ENCODE data around the gene PLSCR1.
"Not testable (repeated sequence)": the region's sequence is repeated elsewhere in the genome, so short reads cannot be mapped to it uniquely, and the experiment has no call there.

Gene PLSCR1

GRCh38 chr3:146547235-146547835 is 2.9 kb upstream of the PLSCR1 start:
- no peak for DNase-seq

GRCh38 chr3:146546366-146546965 is 2.1 kb upstream of the PLSCR1 start:
- no peak for DNase-seq

GRCh38 chr3:146544929-146545528 is 622 bp upstream of the PLSCR1 start:
- DNase-seq = no peak

- no peak for DNase-seq
Measured at GRCh38 chr3:146543461-146544001, 876 bp downstream of the PLSCR1 start.

GRCh38 chr3:146542978-146543377 is 1.4 kb downstream of the PLSCR1 start:
- DNase-seq = no peak

GRCh38 chr3:146542179-146542578 is 2.2 kb downstream of the PLSCR1 start:
- no peak for DNase-seq

GRCh38 chr3:146540978-146541377 is 3.4 kb downstream of the PLSCR1 start:
- no peak for DNase-seq

GRCh38 chr3:146540236-146540635 is 4.2 kb downstream of the PLSCR1 start:
- DNase-seq = no peak

- DNase-seq = no peak
Measured at GRCh38 chr3:146539315-146539714, 5.1 kb downstream of the PLSCR1 start.

- no peak for DNase-seq
Measured at GRCh38 chr3:146537603-146538002, 6.8 kb downstream of the PLSCR1 start.

- DNase-seq = no peak
Measured at GRCh38 chr3:146536681-146537080, 7.7 kb downstream of the PLSCR1 start.

GRCh38 chr3:146532406-146532805 is 12.0 kb downstream of the PLSCR1 start:
- DNase-seq = no peak

GRCh38 chr3:146530609-146531008 is 13.8 kb downstream of the PLSCR1 start:
- no peak for DNase-seq

GRCh38 chr3:146529021-146529420 is 15.4 kb downstream of the PLSCR1 start:
- no peak for DNase-seq

- DNase-seq = no peak
Measured at GRCh38 chr3:146524961-146525360, 19.4 kb downstream of the PLSCR1 start.

- DNase-seq = no peak
Measured at GRCh38 chr3:146523531-146523930, 20.9 kb downstream of the PLSCR1 start.

- not testable (repeated sequence) for DNase-seq
Measured at GRCh38 chr3:146522174-146523158, 21.9 kb downstream of the PLSCR1 start.

GRCh38 chr3:146521394-146521793 is 23.0 kb downstream of the PLSCR1 start:
- no peak for DNase-seq

GRCh38 chr3:146519810-146520209 is 24.6 kb downstream of the PLSCR1 start:
- DNase-seq = no peak

GRCh38 chr3:146517684-146518435 is 26.5 kb downstream of the PLSCR1 start:
- DNase-seq = no peak

GRCh38 chr3:146513386-146514051 is 30.9 kb downstream of the PLSCR1 start:
- no peak for DNase-seq
